Pancreas (tissue), 10 donors: ENCODE data around the gene ABR. TPM values are rescaled to one million over a fixed set of nuclear protein-coding genes. Genes with fewer than 3 reads are reported as not detected.

ENCODE experiments used
- ATAC-seq, 4 donors: fragments of 200-7000 bp; cut with Tn5 transposase; one replicate each; pipeline versions ENCODE4 v1.8.0 to v1.9.1; 2020; ENCODE audit warnings: mild to moderate bottlenecking in 4 of 4, moderate library complexity in 4 of 4
- DNase-seq, 6 donors: peaks; one replicate each; pipeline ENCODE4 v3.0.0-alpha.2; 2020
- FAIRE-seq: peaks from 2 replicates; lab custom pipeline; 2012; peaks lifted over from hg19 to GRCh38; lab: Jason Lieb, UNC
- H3K27ac ChIP-seq, 4 donors: fragments of 200-600 bp; sonication (generic); 1 replicate in 3 of 4; 2 replicates in 1 of 4; pipeline versions ENCODE4 v1.5.0 to v1.8.0; 2020
- H3K27me3 ChIP-seq, 4 donors: fragments of 200-600 bp; one replicate each; pipeline ENCODE4 v1.8.0; 2021
- H3K36me3 ChIP-seq, 3 donors: fragments of 200-600 bp; sonication (generic) in 1 of 3; one replicate each; pipeline versions ENCODE4 v1.5.0 to v1.8.0; 2020 to 2021
- H3K4me1 ChIP-seq, 3 donors: fragments of 200-600 bp; one replicate each; pipeline ENCODE4 v1.8.0; 2021
- H3K4me3 ChIP-seq, 4 donors: fragments of 200-600 bp; sonication (generic) in 2 of 4; one replicate each; pipeline versions ENCODE4 v1.5.0 to v1.8.0; 2020 to 2021
- H3K9me3 ChIP-seq, 4 donors: fragments of 200-600 bp; one replicate each; pipeline ENCODE4 v1.8.0; 2021
- CTCF ChIP-seq, 4 donors: fragments of 200-600 bp; sonication (generic) in 3 of 4; IDR thresholded peaks; one replicate each; pipeline versions ENCODE4 v1.5.0 to v1.8.0; 2021; ENCODE audit warnings: antibody characterized with exemption in 4 of 4
- WGBS, 2 donors: extraction: QIAGEN DNeasy Blood & Tissue Kit; methylation state at CpG; one replicate each; pipeline ENCODE4 v1.1.7; 2013; 5-methylcytosine and 5-hydroxymethylcytosine counted together
- intact Hi-C, 3 donors: fragments of 100-400 bp; cut with DNase I; formaldehyde crosslinking; loops; one replicate each; pipeline versions ENCODE4 v1.11.1 to v1.14.2; 2022
- polyA plus RNA-seq, 2 donors: library from polyadenylated mRNA; stranded (reverse); fragments of 200-250 nt; gene quantifications; one replicate each; pipeline ENCODE4 v1.2.3, GENCODE V29; 2013
- total RNA-seq, 6 donors: library from RNA; stranded (reverse); fragmentation: NEBNext Ultra II Directional in 4 of 6; extraction: Animal tissue kit (Norgen Biotek cat#: 25700) in 4 of 6; gene quantifications; one replicate each; pipeline versions ENCODE4 v1.2.1 to v1.2.4, GENCODE V29; 2021 to 2023
- donor health status: healthy with polysubstance abuse.
- donor health status: DM: no; HTN: no; CAD: no; lungs with moderate emphysema.
- donor health status: DM: no; HTN: no; CAD: no.
- donor health status: control.
- donor health status: control.
- donor health status: Bipolar disorder and iron deficiency.
- donor health status: DM: yes; HTN: yes; CAD: no.
- donor health status: DM: no; HTN: no; CAD: no.
- donor health status: DM: no; HTN: no; CAD: no.
- donor health status: DM: yes; HTN: yes; CAD: no.

Gene ABR
- total and polyA plus RNA-seq, 8 donors = 15.4 to 65.7 (median 28.4) TPM

DNA sequence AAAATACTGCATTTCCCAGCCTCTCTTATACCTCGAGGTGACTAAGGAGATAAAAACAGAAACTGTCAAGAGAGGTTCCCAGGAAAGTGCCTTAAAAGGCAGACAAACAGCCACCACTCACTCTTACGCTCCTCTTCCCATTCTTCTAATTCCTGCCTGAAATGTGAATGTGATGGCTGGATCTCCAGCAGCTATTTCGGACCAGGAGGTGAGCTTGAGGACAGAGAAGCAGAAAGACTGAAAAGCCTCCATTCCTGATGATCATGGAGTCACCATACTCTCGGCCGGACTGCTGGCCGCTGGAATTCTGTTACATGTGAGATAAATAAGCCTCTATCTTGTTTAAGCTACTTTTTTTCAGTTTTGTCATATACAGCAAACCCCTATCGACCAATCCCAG is 41.4 kb upstream of the ABR start:
- TF ChIP-seq CTCF (IDR thresholded peaks at IDR 0.05) = no peak
- WGBS, 2 donors = 79 to 85% methylated on average over 7 of the region's 7 CpGs
- Histone ChIP-seq H3K36me3 (no peaks in the 10 kb centered on the region), H3K9me3 (no peaks in the 10 kb centered on the region), H3K27ac (no peak overlapping the region), H3K4me3 (no peak overlapping the region), H3K4me1 (no peaks in the 10 kb centered on the region), H3K27me3 (peaks cover 0 to 9% (median 2%) of the 10 kb centered on the region in 4 donors)
- intact Hi-C loops = no loop called here
- DNase-seq = no peak
- no peak for ATAC-seq
- FAIRE-seq = no peak

DNA sequence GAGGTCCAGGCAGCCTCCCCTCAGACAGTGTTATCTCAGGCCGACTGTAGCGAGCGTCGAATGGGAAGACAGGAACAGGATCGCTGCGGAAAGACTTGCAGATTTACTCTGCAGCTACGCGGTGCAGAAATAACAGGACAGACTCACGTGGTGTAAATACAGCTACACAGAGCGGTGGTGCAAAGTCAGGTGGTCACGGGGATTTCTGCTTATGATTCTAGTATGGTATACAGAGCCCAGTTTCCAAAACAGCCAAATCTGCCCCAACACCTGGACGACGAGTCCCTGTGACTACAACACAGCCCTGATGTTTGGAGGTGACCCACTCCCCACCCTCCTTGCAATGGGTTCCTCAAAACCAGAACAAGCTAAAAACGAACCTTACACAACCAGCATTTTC is 40.6 kb upstream of the ABR start:
- H3K4me1 ChIP-seq = no peaks in the 10 kb centered on the region
- no peak overlapping the region for H3K27ac ChIP-seq
- TF ChIP-seq CTCF (IDR thresholded peaks at IDR 0.05) = no peak
- peaks cover 0 to 9% (median 2%) of the 10 kb centered on the region in 4 donors for H3K27me3 ChIP-seq
- H3K9me3 ChIP-seq = no peaks in the 10 kb centered on the region
- no peak for FAIRE-seq
- no peaks in the 10 kb centered on the region for H3K36me3 ChIP-seq
- intact Hi-C loops = no loop called here
- ATAC-seq = no peak
- no peak overlapping the region for H3K4me3 ChIP-seq
- WGBS, 2 donors = 59 to 72% methylated on average over 14 of the region's 14 CpGs
- no peak for DNase-seq

DNA sequence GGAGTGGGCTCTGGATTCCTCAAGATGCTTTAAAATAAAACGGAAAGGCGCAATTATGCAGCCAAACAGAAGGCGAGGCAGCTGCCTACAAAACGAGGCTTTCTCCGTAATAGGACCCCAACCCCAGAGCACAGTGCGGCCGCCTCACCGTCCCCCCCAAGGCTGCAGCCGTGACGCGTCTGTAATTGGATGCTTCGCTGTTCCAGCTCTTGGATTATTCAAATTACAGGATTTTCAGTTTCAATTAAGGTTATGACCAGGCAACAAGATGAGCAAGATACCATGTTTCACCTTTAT is 37.3 kb upstream of the ABR start:
- Histone ChIP-seq H3K9me3 (no peaks in the 10 kb centered on the region), H3K27me3 (peaks cover 0 to 15% (median 2%) of the 10 kb centered on the region in 4 donors), H3K36me3 (no peaks in the 10 kb centered on the region), H3K27ac (no peak overlapping the region), H3K4me3 (no peak overlapping the region), H3K4me1 (no peaks in the 10 kb centered on the region)
- WGBS, 2 donors = 56 to 77% methylated on average over 12 of the region's 12 CpGs
- ATAC-seq (no peak), FAIRE-seq (no peak), DNase-seq (no peak)
- intact Hi-C loops = no loop called here
- no peak for TF ChIP-seq CTCF (IDR thresholded peaks at IDR 0.05)

GRCh38 chr17:1216217-1217088 is 36.7 kb upstream of the ABR start:
- ATAC-seq (no peak), FAIRE-seq (no peak), DNase-seq (no peak)
- no peak for TF ChIP-seq CTCF (IDR thresholded peaks at IDR 0.05)
- 53 to 65% methylated on average over 19 of the region's 19 CpGs for WGBS, 2 donors
- Histone ChIP-seq H3K4me3 (no peak overlapping the region), H3K9me3 (no peaks in the 10 kb centered on the region), H3K27me3 (peaks cover 0 to 15% (median 2%) of the 10 kb centered on the region in 4 donors), H3K36me3 (no peaks in the 10 kb centered on the region), H3K4me1 (peaks cover 0 to 3% (median 0%) of the 10 kb centered on the region in 3 donors), H3K27ac (no peak overlapping the region)
- intact Hi-C loops = no loop called here

GRCh38 chr17:1212946-1213345 is 33.2 kb upstream of the ABR start:
- FAIRE-seq = no peak
- no peak overlapping the region for H3K27ac ChIP-seq
- no peak overlapping the region for H3K4me3 ChIP-seq
- 38 to 53% methylated on average over 4 of the region's 4 CpGs for WGBS, 2 donors
- TF ChIP-seq CTCF (IDR thresholded peaks at IDR 0.05) = no peak
- no peaks in the 10 kb centered on the region for H3K9me3 ChIP-seq
- peaks cover 0 to 4% (median 4%) of the 10 kb centered on the region in 3 donors for H3K4me1 ChIP-seq
- ATAC-seq = no peak
- no peak for DNase-seq
- no peaks in the 10 kb centered on the region for H3K36me3 ChIP-seq
- peaks cover 0 to 15% (median 2%) of the 10 kb centered on the region in 4 donors for H3K27me3 ChIP-seq
- intact Hi-C loops = no loop called here
